SH-SY5Y (cell line): ENCODE results near the gene PBXIP1.

ENCODE experiments used
- GATA2 ChIP-seq: IDR thresholded peaks from 2 replicates; pipeline ENCODE4 v1.6.1; 2011; ENCODE audit warnings: mild to moderate bottlenecking, low read depth, low read length
- GATA3 ChIP-seq: IDR thresholded peaks from 2 replicates; pipeline ENCODE4 v1.6.1; 2011; ENCODE audit warnings: low read depth, mild to moderate bottlenecking, low read length, moderate library complexity

GRCh38 chr1:154899041-154899440 lies 56.9 kb downstream of the PBXIP1 start:
- no peak for TF ChIP-seq GATA3
- TF ChIP-seq GATA2, result no peak
